Omental fat pad (tissue), 4 donors: ENCODE measurements around the gene C3orf70. TPM values are rescaled to one million over a fixed set of nuclear protein-coding genes. Genes with fewer than 3 reads are reported as not detected.

Source experiments
- ATAC-seq: fragments of 150-250 bp; one replicate; pipeline ENCODE4 v1.9.1; 2016; ENCODE audit warnings: mild to moderate bottlenecking, moderate library complexity; ENCODE audit not compliant: low FRiP score
- DNase-seq: peaks from one replicate; pipeline ENCODE4 v3.0.0-alpha.2; 2019; ENCODE audit warnings: low spot score
- CTCF ChIP-seq, 3 donors: fragments of 450-650 bp; IDR thresholded peaks; one replicate each; pipeline ENCODE4 v1.5.1; 2016 to 2017; ENCODE audit warnings: antibody characterized with exemption in 3 of 3, mild to moderate bottlenecking in 3 of 3, moderate library complexity in 2 of 3
- total RNA-seq, 4 donors: library from RNA; depleted of rRNA; stranded (reverse); fragments of >200 nt; gene quantifications; one replicate each; pipeline ENCODE4 v1.1.0, GENCODE V29; 2016

C3orf70 gene
- total RNA-seq, 4 donors from 2014 or later: 2.8 to 4.9 (median 3.5) TPM

GRCh38 chr3:185075547-185075946 is 77.3 kb downstream of the C3orf70 start:
- no peak for TF ChIP-seq CTCF (IDR thresholded peaks at IDR 0.05)
- ATAC-seq (no peak), DNase-seq (no peak)

- no peak for TF ChIP-seq CTCF (IDR thresholded peaks at IDR 0.05)
- DNase-seq (no peak), ATAC-seq (no peak)
Measured at GRCh38 chr3:185071287-185071800, 81.5 kb downstream of the C3orf70 start.

- ATAC-seq: no peak
- TF ChIP-seq CTCF (IDR thresholded peaks at IDR 0.05): no peak
- DNase-seq: no peak
Measured at GRCh38 chr3:185070491-185071286, 82.2 kb downstream of the C3orf70 start.

- DNase-seq (no peak), ATAC-seq (no peak)
- TF ChIP-seq CTCF (IDR thresholded peaks at IDR 0.05): no peak
Measured at GRCh38 chr3:185069037-185070030, 83.5 kb downstream of the C3orf70 start.

- no peak for DNase-seq
- no peak for TF ChIP-seq CTCF (IDR thresholded peaks at IDR 0.05)
- ATAC-seq: no peak
Measured at GRCh38 chr3:185067173-185067572, 85.7 kb downstream of the C3orf70 start.

GRCh38 chr3:185066251-185066650 is 86.6 kb downstream of the C3orf70 start:
- ATAC-seq (no peak), DNase-seq (no peak)
- no peak for TF ChIP-seq CTCF (IDR thresholded peaks at IDR 0.05)
